HCT116 (cell line): Measurements from ENCODE around the gene GTPBP1. TPM values are rescaled to one million over a fixed set of nuclear protein-coding genes. Genes with fewer than 3 reads are reported as not detected.

Source experiments
- ATAC-seq: fragments of 200-7000 bp; cut with Tn5 transposase; 2 replicates; pipeline ENCODE4 v1.9.1; 2020; ENCODE audit warnings: mild to moderate bottlenecking, moderate library complexity
- BruUV-seq: library from RNA; stranded (reverse); fragments of 400-500 nt; replicated peaks from 2 replicates; lab custom pipeline; 2021; lab: Mats Ljungman, UMichigan
- CTCF ChIA-PET: fragments of 300-600 bp; sonication (Branson Sonifier 250); formaldehyde crosslinking; loops from one replicate; lab custom pipeline; 2021; ENCODE audit warnings: antibody characterized with exemption; lab: Charles Lee
- POLR2A ChIA-PET: fragments of 300-600, 350-600 bp; sonication (Branson Sonifier 250); formaldehyde crosslinking; loops from one replicate; lab custom pipeline; 2021; ENCODE audit warnings: antibody characterized with exemption; lab: Charles Lee
- RAD21 ChIA-PET, 2 experiments: fragments of 300-600 bp; sonication (Branson Sonifier 250); formaldehyde crosslinking; loops; one replicate each; lab custom pipeline; 2023; ENCODE audit warnings: low total read pairs in 2 of 2; ENCODE audit not compliant: uncharacterized antibody in 2 of 2, unreplicated experiment in 2 of 2, low non-redundant PET in 1 of 2; lab: Charles Lee
- DNase-seq: peaks from one replicate; pipeline ENCODE4 v3.0.0-alpha.2; 2010; ENCODE audit warnings: low read depth, low spot score
- H2AFZ ChIP-seq: fragments of 200-600 bp; shearing (Covaris generic), sonication (generic); 2 replicates; pipeline ENCODE4 v1.6.1; 2017; ENCODE audit warnings: low read depth, mixed run types, mixed read lengths, antibody characterized with exemption, low read length; ENCODE audit not compliant: poor library complexity, severe bottlenecking
- H3K27ac ChIP-seq: 2 replicates; pipeline ENCODE4 v1.5.1; 2012; ENCODE audit warnings: low read depth, low read length
- H3K27me3 ChIP-seq: fragments of 200-600 bp; sonication (generic); 2 replicates; pipeline ENCODE4 v1.6.1; 2016; ENCODE audit warnings: mixed run types, low read length, mixed read lengths; ENCODE audit not compliant: insufficient read depth
- H3K36me3 ChIP-seq, 2 experiments: fragments of 200-500 bp in 1 of 2; fragments of 200-600 bp in 1 of 2; sonication (Bioruptor generic) in 1 of 2; sonication (generic) in 1 of 2; 2 replicates each; pipeline versions ENCODE4 v1.5.1 to v1.6.1; 2014 to 2016; ENCODE audit warnings: low read length in 2 of 2, inconsistent platforms in 1 of 2, mixed read lengths in 1 of 2, mixed run types in 1 of 2; ENCODE audit not compliant: insufficient read depth in 2 of 2, control insufficient read depth in 1 of 2
- H3K4me1 ChIP-seq, 2 experiments: fragments of 200-600 bp in 1 of 2; sonication (generic) in 1 of 2; 2 replicates each; pipeline versions ENCODE4 v1.5.1 to v1.6.1; 2012 to 2017; ENCODE audit warnings: low read length in 2 of 2, inconsistent platforms in 1 of 2, mild to moderate bottlenecking in 1 of 2, mixed read lengths in 1 of 2, mixed run types in 1 of 2, moderate library complexity in 1 of 2; ENCODE audit not compliant: insufficient read depth in 2 of 2, control insufficient read depth in 1 of 2
- H3K4me2 ChIP-seq: fragments of 200-600 bp; sonication (generic); 2 replicates; pipeline ENCODE4 v1.6.1; 2017; ENCODE audit warnings: mixed run types, low read length, mixed read lengths
- H3K4me3 ChIP-seq, 2 experiments: fragments of 200-600 bp in 1 of 2; sonication (generic) in 1 of 2; replicated peaks in 1 of 2; 2 replicates each; pipeline ENCODE4 v1.5.1; 2011 to 2016; ENCODE audit warnings: low read length in 2 of 2, control low read depth in 1 of 2, low read depth in 1 of 2, mild to moderate bottlenecking in 1 of 2, mixed read lengths in 1 of 2, mixed run types in 1 of 2
- H3K79me2 ChIP-seq: fragments of 200-600 bp; sonication (generic); 2 replicates; pipeline ENCODE4 v1.6.1; 2017; ENCODE audit warnings: mild to moderate bottlenecking, mixed run types, low read length, moderate library complexity, mixed read lengths; ENCODE audit not compliant: insufficient read depth
- H3K9ac ChIP-seq: fragments of 200-600 bp; sonication (generic); 2 replicates; pipeline ENCODE4 v1.6.1; 2016; ENCODE audit warnings: low read length, mixed read lengths
- H3K9me2 ChIP-seq: fragments of 200-600 bp; sonication (generic), shearing (Covaris generic); 2 replicates; pipeline ENCODE4 v1.6.1; 2017; ENCODE audit warnings: mixed run types, mild to moderate bottlenecking, moderate library complexity; ENCODE audit not compliant: insufficient read depth
- H3K9me3 ChIP-seq, 2 experiments: fragments of 200-500 bp in 1 of 2; fragments of 200-600 bp in 1 of 2; sonication (Bioruptor generic) in 1 of 2; sonication (generic) in 1 of 2; 2 replicates each; pipeline ENCODE4 v1.6.1; 2014 to 2017; ENCODE audit warnings: low read length in 2 of 2, mixed read lengths in 2 of 2, inconsistent platforms in 1 of 2, low read depth in 1 of 2, mild to moderate bottlenecking in 1 of 2, mixed run types in 1 of 2, moderate library complexity in 1 of 2; ENCODE audit not compliant: control insufficient read depth in 1 of 2, insufficient read depth in 1 of 2
- H4K20me1 ChIP-seq: fragments of 200-600 bp; sonication (generic), shearing (Covaris generic); 2 replicates; pipeline ENCODE4 v1.6.1; 2017; ENCODE audit warnings: mixed run types, mild to moderate bottlenecking, moderate library complexity; ENCODE audit not compliant: insufficient read depth
- CBX3 ChIP-seq: IDR thresholded peaks from 2 replicates; pipeline ENCODE4 v1.6.1; 2012; ENCODE audit warnings: low read depth
- EGR1 ChIP-seq: IDR thresholded peaks from 2 replicates; pipeline ENCODE4 v1.6.1; 2012; ENCODE audit warnings: low read depth
- ELF1 ChIP-seq: IDR thresholded peaks from 2 replicates; pipeline ENCODE4 v1.6.1; 2012; ENCODE audit warnings: low read depth, borderline replicate concordance
- EZH2 ChIP-seq: fragments of 200-600 bp; sonication (generic); IDR thresholded peaks from 2 replicates; pipeline ENCODE4 v1.6.1; 2017; ENCODE audit warnings: antibody characterized with exemption, mixed run types
- EZH2phosphoT487 ChIP-seq: fragments of 200-600 bp; IDR thresholded peaks from 2 replicates; pipeline ENCODE4 v1.6.1; 2018; ENCODE audit warnings: antibody characterized with exemption, borderline replicate concordance
- JUND ChIP-seq: IDR thresholded peaks from 2 replicates; pipeline ENCODE4 v1.6.1; 2012
- POLR2AphosphoS5 ChIP-seq: IDR thresholded peaks from 2 replicates; pipeline ENCODE4 v1.6.1; 2011; ENCODE audit warnings: mild to moderate bottlenecking, low read depth, low read length, moderate library complexity
- REST ChIP-seq: IDR thresholded peaks from 2 replicates; pipeline ENCODE4 v1.6.1; 2012; ENCODE audit warnings: low read depth
- SIN3A ChIP-seq: IDR thresholded peaks from 2 replicates; pipeline ENCODE4 v1.6.1; 2012; ENCODE audit warnings: low read depth
- SP1 ChIP-seq: IDR thresholded peaks from 2 replicates; pipeline ENCODE4 v1.6.1; 2012; ENCODE audit warnings: low read depth
- TCF7L2 ChIP-seq: IDR thresholded peaks from 2 replicates; pipeline ENCODE4 v1.7.0; 2011; ENCODE audit warnings: borderline replicate concordance, inconsistent platforms; ENCODE audit not compliant: insufficient read depth, insufficient read length; ENCODE audit errors: extremely low read depth
- ZFX ChIP-seq: fragments of 450-650 bp; IDR thresholded peaks from 2 replicates; pipeline ENCODE4 v1.6.1; 2017
- ZNF274 ChIP-seq: fragments of 200-500 bp; sonication (Bioruptor generic); IDR thresholded peaks from 2 replicates; pipeline ENCODE4 v1.6.1; 2014; ENCODE audit warnings: mild to moderate bottlenecking, low read depth, low read length, inconsistent platforms
- intact Hi-C: fragments of 100-400 bp; cut with micrococcal nuclease; formaldehyde crosslinking; loops from 2 replicates; pipeline ENCODE4 v1.10.0; 2022
- total RNA-seq: library from RNA; stranded (reverse); gene quantifications from one replicate; pipeline ENCODE4 v1.2.1, GENCODE V29; 2021; ENCODE audit not compliant: unreplicated experiment

The GTPBP1 gene
- total RNA-seq, 1 experiment from 2014 or later = 48.2 TPM

GRCh38 chr22:38742176-38742942 lies 36.6 kb downstream of the GTPBP1 start:
- POLR2A ChIA-PET = interaction anchor here (1.4 to 2.1 kb wide), 2 partner anchors 24 to 37 kb away, joined by 3 to 4 read pairs; partner anchors contain the start of gene GTPBP1
- TF ChIP-seq EGR1 (no peak), SP1 (no peak), EZH2 (no peak), EZH2phosphoT487 (no peak), SIN3A (no peak), TCF7L2 (no peak), REST (no peak), ZFX (no peak), POLR2AphosphoS5 (no peak), ZNF274 (no peak), JUND (no peak), CBX3 (no peak), ELF1 (no peak)
- ATAC-seq = no peak

More at GRCh38 chr22:38742176-38742942, 36.6 kb downstream of the GTPBP1 start:
- no peak overlapping the region for H3K4me3 ChIP-seq
- no peak for DNase-seq
- H3K9ac ChIP-seq = no peak overlapping the region
- H3K36me3 ChIP-seq = peaks cover 43 to 62% of the 10 kb centered on the region in 2 experiments
- intact Hi-C loops = no loop called here
- no peaks in the 10 kb centered on the region for H3K9me2 ChIP-seq
- H4K20me1 ChIP-seq = no peaks in the 10 kb centered on the region
- no peaks in the 10 kb centered on the region for H3K79me2 ChIP-seq
- peaks cover 8 to 19% of the 10 kb centered on the region in 2 experiments for H3K4me1 ChIP-seq
- no peak overlapping the region for H2AFZ ChIP-seq
- H3K27me3 ChIP-seq = no peaks in the 10 kb centered on the region
- ChIA-PET RAD21 (no interaction called here), CTCF (interaction anchor here (1.2 to 1.4 kb wide), 2 partner anchors 17 to 27 kb away, joined by 3 to 4 read pairs; no protein-coding TSS in a partner anchor)
- H3K4me2 ChIP-seq = no peak overlapping the region
- no peak overlapping the region for H3K27ac ChIP-seq
- H3K9me3 ChIP-seq = no peaks in the 10 kb centered on the region
- no TSS peak for BruUV-seq
